Stomach (tissue), 4 donors: ENCODE data around the gene C2orf42.

ENCODE experiments used
- EP300 ChIP-seq: sonication (generic); formaldehyde crosslinking; IDR thresholded peaks from one replicate; pipeline ENCODE4 v1.6.1; 2017; ENCODE audit warnings: antibody characterized with exemption
- POLR2A ChIP-seq, 4 donors: fragments of 450-650 bp; IDR thresholded peaks; one replicate each; pipeline ENCODE4 v1.6.1; 2016; ENCODE audit warnings: antibody characterized with exemption in 4 of 4, control low read depth in 2 of 4, mild to moderate bottlenecking in 1 of 4, moderate library complexity in 1 of 4
- POLR2AphosphoS5 ChIP-seq, 3 donors: sonication (generic); formaldehyde crosslinking; IDR thresholded peaks; one replicate each; pipeline ENCODE4 v1.6.1; 2016; ENCODE audit warnings: antibody characterized with exemption in 3 of 3
- TF ChIP-seq, protein P1 (sequence below), 7 experiments: fragments of 450-650 bp in 4 of 7; fragments of 200-600 bp in 3 of 7; sonication (generic) in 3 of 7; IDR thresholded peaks; one replicate each; pipeline ENCODE4 v1.5.1; 2016 to 2019; ENCODE audit warnings: antibody characterized with exemption in 7 of 7, control low read depth in 2 of 7, mild to moderate bottlenecking in 1 of 7

GRCh38 chr2:70182689-70183088 is 8.1 kb downstream of the C2orf42 start:
- no peak for TF ChIP-seq POLR2A (IDR thresholded peaks at IDR 0.05)
- TF ChIP-seq EP300, result no peak
- TF ChIP-seq, protein P1, sequence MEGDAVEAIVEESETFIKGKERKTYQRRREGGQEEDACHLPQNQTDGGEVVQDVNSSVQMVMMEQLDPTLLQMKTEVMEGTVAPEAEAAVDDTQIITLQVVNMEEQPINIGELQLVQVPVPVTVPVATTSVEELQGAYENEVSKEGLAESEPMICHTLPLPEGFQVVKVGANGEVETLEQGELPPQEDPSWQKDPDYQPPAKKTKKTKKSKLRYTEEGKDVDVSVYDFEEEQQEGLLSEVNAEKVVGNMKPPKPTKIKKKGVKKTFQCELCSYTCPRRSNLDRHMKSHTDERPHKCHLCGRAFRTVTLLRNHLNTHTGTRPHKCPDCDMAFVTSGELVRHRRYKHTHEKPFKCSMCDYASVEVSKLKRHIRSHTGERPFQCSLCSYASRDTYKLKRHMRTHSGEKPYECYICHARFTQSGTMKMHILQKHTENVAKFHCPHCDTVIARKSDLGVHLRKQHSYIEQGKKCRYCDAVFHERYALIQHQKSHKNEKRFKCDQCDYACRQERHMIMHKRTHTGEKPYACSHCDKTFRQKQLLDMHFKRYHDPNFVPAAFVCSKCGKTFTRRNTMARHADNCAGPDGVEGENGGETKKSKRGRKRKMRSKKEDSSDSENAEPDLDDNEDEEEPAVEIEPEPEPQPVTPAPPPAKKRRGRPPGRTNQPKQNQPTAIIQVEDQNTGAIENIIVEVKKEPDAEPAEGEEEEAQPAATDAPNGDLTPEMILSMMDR (IDR thresholded peaks at IDR 0.05), result no peak
- no peak for TF ChIP-seq POLR2AphosphoS5 (IDR thresholded peaks at IDR 0.05)
